Measurements from ENCODE around the gene STARD6.

The STARD6 gene

GRCh38 chr18:54357660-54358494 lies at the start of gene STARD6, which contains the start of gene C18orf54:
TSS of gene STARD6 (minus strand) at chr18:54357858. CDS start at chr18:54354573, 3,285 bp downstream.
TSS of gene C18orf54 (plus strand) at chr18:54357906. CDS start at chr18:54360573, 2,667 bp downstream.
- TF ChIP-seq, protein P1, sequence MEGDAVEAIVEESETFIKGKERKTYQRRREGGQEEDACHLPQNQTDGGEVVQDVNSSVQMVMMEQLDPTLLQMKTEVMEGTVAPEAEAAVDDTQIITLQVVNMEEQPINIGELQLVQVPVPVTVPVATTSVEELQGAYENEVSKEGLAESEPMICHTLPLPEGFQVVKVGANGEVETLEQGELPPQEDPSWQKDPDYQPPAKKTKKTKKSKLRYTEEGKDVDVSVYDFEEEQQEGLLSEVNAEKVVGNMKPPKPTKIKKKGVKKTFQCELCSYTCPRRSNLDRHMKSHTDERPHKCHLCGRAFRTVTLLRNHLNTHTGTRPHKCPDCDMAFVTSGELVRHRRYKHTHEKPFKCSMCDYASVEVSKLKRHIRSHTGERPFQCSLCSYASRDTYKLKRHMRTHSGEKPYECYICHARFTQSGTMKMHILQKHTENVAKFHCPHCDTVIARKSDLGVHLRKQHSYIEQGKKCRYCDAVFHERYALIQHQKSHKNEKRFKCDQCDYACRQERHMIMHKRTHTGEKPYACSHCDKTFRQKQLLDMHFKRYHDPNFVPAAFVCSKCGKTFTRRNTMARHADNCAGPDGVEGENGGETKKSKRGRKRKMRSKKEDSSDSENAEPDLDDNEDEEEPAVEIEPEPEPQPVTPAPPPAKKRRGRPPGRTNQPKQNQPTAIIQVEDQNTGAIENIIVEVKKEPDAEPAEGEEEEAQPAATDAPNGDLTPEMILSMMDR (IDR thresholded peaks at IDR 0.05): peak; percentile 31
- no peak within 1 kb of the TSS for H3K27ac ChIP-seq
- H3K4me3 ChIP-seq (ENCODE audit: low read depth, low read length): peak within 1 kb of the TSS; percentile 69

GRCh38 chr18:54405290-54405689 lies 47.6 kb upstream of the STARD6 start:
- TF ChIP-seq, protein P1 (IDR thresholded peaks at IDR 0.05): no peak
- Histone ChIP-seq H3K4me3 (ENCODE audit: low read depth, low read length) (no peak overlapping the region), H3K36me3 (ENCODE audit: control insufficient read depth, insufficient read depth, low read length) (no peaks in the 10 kb centered on the region), H3K4me2 (ENCODE audit: low read length) (no peak overlapping the region), H3K27me3 (ENCODE audit: control insufficient read depth, insufficient read depth, low read length) (no peaks in the 10 kb centered on the region), H3K9me3 (ENCODE audit: control insufficient read depth, low read length) (no peaks in the 10 kb centered on the region), H3K79me2 (no peaks in the 10 kb centered on the region), H3K27ac (no peak overlapping the region), H2AFZ (no peak overlapping the region), H3K4me1 (no peaks in the 10 kb centered on the region), H3K9ac (no peak overlapping the region)

More at GRCh38 chr18:54357660-54358494, at the start of gene STARD6, which contains the start of gene C18orf54:
- no peaks in the 10 kb centered on the region for H3K27me3 ChIP-seq (ENCODE audit: control insufficient read depth, insufficient read depth, low read length)
- H3K4me2 ChIP-seq (ENCODE audit: low read length): peak within 1 kb of the TSS; percentile 97
- no peak within 1 kb of the TSS for H3K9ac ChIP-seq
- no peaks in the 10 kb centered on the region for H3K79me2 ChIP-seq
- no peaks in the 10 kb centered on the region for H3K9me3 ChIP-seq (ENCODE audit: control insufficient read depth, low read length)
- H3K4me1 ChIP-seq: peaks cover 4% of the 10 kb centered on the region
- H3K36me3 ChIP-seq (ENCODE audit: control insufficient read depth, insufficient read depth, low read length): no peaks in the 10 kb centered on the region
- H2AFZ ChIP-seq: peak within 1 kb of the TSS; percentile 94

DNA sequence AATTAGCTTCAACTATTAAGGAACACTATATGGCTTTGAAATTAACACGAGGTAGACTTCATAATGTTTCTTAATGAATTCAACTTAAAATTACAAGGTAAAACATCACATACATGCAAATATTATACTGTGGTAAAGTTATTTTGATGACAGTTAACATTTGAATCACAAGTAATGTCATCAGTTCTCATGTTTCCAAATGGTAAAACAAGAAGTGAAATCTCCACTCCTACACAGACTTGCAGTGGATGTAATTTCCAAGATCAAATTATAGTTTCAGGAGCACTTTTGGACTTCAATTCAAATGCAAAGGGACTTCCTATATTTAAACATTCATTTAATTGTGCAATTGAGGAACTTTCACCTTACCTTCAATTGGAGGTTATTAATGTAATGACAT lies 39.1 kb upstream of the STARD6 start:
- no peak overlapping the region for H3K4me3 ChIP-seq (ENCODE audit: low read depth, low read length)
- H3K36me3 ChIP-seq (ENCODE audit: control insufficient read depth, insufficient read depth, low read length): no peaks in the 10 kb centered on the region
- no peak overlapping the region for H3K27ac ChIP-seq

DNA sequence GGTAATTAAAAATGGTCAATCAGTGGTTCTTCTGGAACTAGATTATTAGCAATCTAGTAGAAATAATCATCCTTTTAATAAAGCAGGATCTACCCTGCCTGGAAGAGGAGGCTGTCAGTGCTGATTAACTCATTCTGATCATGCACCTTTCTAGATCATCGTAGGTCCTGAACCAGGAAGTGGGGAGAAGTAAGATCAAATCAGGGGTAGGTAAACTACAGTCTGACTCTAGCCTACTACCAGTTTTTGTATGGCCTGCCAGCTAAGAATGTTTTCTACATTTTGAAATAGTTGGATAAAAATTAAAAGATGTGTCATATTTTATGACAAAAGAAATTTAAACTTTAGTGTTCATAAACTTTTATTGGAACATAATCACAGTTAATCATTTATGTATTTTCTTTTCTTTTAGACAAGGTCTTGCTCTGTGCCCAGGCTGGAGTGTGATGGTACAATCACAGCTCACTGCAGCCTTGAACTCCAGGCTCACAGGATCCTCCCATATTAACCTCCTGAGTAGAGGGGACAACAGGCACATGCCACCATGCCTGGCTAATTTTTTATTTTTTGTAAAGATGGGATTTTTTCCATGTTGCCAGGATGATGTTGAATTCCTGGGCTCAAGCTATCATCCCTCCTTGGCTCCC lies 36.1 kb upstream of the STARD6 start:
- H3K9me3 ChIP-seq (ENCODE audit: control insufficient read depth, low read length): no peaks in the 10 kb centered on the region
- H2AFZ ChIP-seq: no peak overlapping the region
- H3K4me1 ChIP-seq: no peaks in the 10 kb centered on the region
- H3K36me3 ChIP-seq (ENCODE audit: control insufficient read depth, insufficient read depth, low read length): no peaks in the 10 kb centered on the region
- no peak overlapping the region for H3K9ac ChIP-seq
- no peaks in the 10 kb centered on the region for H3K79me2 ChIP-seq
- H3K27me3 ChIP-seq (ENCODE audit: control insufficient read depth, insufficient read depth, low read length): no peaks in the 10 kb centered on the region
- H3K27ac ChIP-seq: no peak overlapping the region
- H3K4me2 ChIP-seq (ENCODE audit: low read length): no peak overlapping the region
- no peak overlapping the region for H3K4me3 ChIP-seq (ENCODE audit: low read depth, low read length)
- TF ChIP-seq, protein P1 (IDR thresholded peaks at IDR 0.05): no peak

More for the DNA sequence above, 39.1 kb upstream of the STARD6 start:
- H2AFZ ChIP-seq: no peak overlapping the region
- H3K9me3 ChIP-seq (ENCODE audit: control insufficient read depth, low read length): no peaks in the 10 kb centered on the region
- H3K4me2 ChIP-seq (ENCODE audit: low read length): no peak overlapping the region
- no peaks in the 10 kb centered on the region for H3K79me2 ChIP-seq
- H3K4me1 ChIP-seq: no peaks in the 10 kb centered on the region
- TF ChIP-seq, protein P1 (IDR thresholded peaks at IDR 0.05): no peak
- H3K9ac ChIP-seq: no peak overlapping the region
- H3K27me3 ChIP-seq (ENCODE audit: control insufficient read depth, insufficient read depth, low read length): no peaks in the 10 kb centered on the region

Data from parathyroid adenoma (tissue), 2 donors.